Activated CD8-positive, alpha-beta memory T cell treated with anti-CD3 and anti-CD28 coated beads, Interleukin-2, amount 50 U/mL, for 4 hours (primary cell): Measurements from ENCODE around the gene SLC35A4.
"Not testable (repeated sequence)": the region's sequence is repeated elsewhere in the genome, so short reads cannot be mapped to it uniquely, and the experiment has no call there.

Source experiments
- DNase-seq: peaks from one replicate; pipeline ENCODE4 v3.0.0-alpha.2; 2020

SLC35A4 gene

DNA sequence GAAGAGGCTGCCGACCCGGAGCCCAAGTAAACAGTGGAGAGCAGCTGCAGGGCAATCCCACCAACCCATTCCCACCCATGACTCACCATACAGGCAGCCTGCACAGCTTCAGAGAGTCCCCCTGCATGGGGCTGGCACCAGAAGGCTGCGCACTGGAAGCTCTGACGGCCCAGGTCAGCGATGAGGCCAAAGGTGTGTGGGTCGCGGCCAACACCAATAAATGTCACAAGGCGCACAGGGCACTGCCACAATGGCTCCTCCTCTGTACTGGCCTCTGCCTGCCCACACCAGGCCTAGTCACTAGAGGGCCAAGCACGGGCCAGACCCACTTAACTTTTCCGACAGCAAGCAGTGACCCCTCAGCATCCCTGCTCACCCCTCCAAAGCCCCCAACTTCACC, 4.4 kb upstream of the SLC35A4 start:
- no peak for DNase-seq

DNA sequence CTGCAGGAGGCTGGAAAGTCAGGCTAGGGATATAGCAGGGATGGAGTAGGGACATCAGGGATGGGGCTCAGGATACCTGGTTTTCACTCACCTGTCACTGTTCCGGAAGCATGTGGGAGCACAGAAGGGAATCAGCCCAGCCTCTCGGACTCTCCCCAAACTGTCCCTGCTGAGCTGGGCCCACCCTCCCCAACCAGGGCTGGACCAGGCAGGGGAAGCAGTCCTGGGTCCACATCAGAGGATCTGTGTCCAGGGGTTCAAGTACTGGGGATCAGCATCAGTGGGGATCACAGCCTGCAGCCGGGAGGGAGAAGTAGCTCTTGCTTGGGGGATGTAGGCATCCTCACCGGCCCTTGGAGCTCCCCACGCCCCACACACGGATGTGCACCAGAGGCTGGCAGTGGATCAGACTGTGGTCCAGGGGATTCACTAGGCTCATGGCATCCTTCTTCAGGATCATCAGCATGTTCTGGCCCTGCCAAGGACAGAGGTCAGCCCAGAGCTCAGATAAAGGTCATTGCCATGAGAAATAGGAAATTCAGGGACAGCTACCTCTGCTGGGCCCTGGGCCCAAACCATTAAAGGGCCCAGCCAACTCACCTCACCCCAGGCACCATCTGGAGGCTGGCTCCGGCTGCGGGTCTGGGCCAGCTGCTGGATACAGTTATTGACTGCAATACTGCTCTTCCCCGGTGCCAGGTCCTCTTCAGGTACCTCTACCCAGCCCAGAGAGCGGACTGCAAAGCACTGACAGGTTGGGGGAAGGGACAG, 2.7 kb upstream of the SLC35A4 start:
- DNase-seq, result no peak

DNA sequence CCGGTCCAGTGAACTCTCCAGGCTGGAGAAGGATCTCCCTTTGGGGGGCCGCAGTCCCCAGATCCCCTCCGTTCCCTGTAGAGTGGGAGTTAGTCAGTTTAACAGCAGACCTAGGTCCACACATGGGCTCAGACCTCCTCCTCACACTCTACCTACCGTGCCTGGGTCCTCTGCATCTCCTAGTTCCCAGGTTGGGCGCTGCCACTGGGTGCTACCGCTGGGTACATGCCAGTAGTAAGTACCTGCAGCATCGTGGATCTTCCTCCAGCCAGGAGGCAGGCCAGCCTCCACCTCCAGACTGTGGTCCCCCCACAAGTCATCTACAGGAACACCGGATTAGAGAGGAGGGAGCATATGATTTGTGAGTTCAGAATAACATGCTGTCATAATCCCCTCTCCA, 1.0 kb upstream of the SLC35A4 start:
- DNase-seq, result no peak

DNA sequence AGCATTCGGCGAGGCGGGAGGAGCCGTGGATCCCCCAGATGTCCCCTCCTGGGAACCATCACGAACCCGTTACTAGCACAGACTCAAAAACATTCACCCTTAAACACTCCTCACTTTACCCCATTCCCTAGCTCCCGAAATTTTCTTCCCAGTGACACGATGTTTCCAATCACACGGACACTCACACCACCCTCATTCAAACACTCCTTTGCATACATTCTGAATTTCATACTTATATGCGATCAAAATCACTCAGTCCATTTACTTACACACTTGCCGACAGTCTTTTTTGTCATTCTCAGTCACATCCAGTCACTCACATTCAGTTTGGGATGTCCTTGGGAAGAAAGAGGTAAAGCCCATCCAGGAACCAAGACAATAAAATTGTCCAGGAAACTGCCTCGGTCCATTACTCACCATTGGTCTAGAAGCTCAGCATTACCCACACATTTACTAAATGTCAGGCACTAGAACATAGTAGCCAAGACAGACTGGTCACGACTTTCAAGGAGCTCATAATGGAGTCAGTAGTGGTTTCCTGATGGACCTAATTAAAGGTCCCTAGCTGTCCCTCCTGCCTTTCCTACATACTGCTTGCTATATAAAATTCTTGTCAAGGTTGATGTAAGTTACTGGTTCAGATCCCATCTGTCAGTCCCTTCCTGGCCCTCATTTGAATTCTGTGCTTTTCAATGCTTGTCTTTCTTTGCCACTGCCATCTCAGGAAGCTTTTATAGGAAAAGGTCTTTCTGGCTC, 574 bp downstream of the SLC35A4 start:
- DNase-seq, result no peak

DNA sequence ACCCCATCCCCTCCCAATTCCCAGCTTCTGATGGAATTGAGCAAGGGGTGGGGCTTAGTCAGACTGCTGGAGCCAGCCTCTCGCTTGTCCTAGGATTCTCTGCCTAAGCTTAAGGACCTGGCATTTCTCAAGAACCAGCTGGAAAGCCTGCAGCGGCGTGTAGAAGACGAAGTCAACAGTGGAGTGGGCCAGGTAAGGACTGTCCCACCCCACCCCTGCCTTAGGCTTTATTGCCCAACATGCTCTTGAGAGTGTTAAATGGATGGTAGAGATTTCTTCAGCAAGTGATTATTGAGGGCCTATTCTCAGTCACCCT, 1.1 kb downstream of the SLC35A4 start:
- no peak for DNase-seq

DNA sequence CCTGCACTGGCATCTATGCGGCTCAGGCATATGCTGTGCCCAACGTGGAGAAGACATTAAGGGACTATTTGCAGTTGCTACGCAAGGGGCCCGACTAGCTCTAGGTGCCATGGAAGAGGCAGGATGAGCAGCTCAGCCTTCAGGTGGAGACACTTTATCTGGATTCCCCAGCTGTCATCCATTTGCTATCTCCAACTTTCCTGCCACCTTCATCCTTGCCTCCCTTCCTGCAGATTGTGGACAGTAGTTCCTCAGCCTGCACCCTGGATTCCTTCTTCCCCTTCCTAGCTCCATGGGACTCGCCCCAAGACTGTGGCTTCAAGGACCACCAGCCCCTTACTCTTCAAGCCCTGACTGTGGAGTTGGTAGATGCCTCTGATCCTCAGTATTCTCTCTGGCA, 2.0 kb downstream of the SLC35A4 start:
- no peak for DNase-seq

DNA sequence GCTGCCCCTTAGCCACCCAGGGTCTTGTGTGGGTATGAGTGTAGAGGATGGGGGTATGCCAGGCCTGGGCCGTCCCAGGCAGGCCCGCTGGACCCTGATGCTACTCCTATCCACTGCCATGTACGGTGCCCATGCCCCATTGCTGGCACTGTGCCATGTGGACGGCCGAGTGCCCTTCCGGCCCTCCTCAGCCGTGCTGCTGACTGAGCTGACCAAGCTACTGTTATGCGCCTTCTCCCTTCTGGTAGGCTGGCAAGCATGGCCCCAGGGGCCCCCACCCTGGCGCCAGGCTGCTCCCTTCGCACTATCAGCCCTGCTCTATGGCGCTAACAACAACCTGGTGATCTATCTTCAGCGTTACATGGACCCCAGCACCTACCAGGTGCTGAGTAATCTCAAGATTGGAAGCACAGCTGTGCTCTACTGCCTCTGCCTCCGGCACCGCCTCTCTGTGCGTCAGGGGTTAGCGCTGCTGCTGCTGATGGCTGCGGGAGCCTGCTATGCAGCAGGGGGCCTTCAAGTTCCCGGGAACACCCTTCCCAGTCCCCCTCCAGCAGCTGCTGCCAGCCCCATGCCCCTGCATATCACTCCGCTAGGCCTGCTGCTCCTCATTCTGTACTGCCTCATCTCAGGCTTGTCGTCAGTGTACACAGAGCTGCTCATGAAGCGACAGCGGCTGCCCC, 2.6 kb downstream of the SLC35A4 start:
- no peak for DNase-seq

DNA sequence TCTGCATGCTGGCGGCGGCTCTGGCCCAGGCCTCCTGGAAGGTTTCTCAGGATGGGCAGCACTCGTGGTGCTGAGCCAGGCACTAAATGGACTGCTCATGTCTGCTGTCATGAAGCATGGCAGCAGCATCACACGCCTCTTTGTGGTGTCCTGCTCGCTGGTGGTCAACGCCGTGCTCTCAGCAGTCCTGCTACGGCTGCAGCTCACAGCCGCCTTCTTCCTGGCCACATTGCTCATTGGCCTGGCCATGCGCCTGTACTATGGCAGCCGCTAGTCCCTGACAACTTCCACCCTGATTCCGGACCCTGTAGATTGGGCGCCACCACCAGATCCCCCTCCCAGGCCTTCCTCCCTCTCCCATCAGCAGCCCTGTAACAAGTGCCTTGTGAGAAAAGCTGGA, 3.2 kb downstream of the SLC35A4 start:
- DNase-seq, result no peak

DNA sequence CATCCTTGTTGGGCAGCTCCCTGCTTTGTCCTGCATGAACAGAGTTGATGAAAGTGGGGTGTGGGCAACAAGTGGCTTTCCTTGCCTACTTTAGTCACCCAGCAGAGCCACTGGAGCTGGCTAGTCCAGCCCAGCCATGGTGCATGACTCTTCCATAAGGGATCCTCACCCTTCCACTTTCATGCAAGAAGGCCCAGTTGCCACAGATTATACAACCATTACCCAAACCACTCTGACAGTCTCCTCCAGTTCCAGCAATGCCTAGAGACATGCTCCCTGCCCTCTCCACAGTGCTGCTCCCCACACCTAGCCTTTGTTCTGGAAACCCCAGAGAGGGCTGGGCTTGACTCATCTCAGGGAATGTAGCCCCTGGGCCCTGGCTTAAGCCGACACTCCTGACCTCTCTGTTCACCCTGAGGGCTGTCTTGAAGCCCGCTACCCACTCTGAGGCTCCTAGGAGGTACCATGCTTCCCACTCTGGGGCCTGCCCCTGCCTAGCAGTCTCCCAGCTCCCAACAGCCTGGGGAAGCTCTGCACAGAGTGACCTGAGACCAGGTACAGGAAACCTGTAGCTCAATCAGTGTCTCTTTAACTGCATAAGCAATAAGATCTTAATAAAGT, 3.9 kb downstream of the SLC35A4 start:
- no peak for DNase-seq

DNA sequence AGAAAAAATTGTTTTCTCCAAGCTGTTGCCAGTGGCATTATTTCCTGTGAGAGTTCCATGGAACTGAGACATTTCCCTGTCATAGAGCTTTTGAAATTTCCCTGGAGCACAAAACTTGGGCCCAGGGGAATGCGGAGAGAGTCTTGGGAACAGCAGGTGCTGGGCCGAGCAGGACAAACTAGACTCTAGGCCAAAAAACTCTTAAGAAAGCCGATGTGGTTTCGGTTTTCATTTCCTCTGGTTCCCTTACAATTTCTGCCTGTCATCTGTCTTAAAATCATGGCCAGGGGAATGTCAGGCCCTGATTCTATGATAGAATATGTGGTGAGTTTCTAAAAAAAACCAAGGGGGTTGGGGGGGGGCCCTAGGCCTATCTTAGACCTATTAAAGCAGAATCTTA, 4.6 kb downstream of the SLC35A4 start:
- DNase-seq, result no peak

DNA sequence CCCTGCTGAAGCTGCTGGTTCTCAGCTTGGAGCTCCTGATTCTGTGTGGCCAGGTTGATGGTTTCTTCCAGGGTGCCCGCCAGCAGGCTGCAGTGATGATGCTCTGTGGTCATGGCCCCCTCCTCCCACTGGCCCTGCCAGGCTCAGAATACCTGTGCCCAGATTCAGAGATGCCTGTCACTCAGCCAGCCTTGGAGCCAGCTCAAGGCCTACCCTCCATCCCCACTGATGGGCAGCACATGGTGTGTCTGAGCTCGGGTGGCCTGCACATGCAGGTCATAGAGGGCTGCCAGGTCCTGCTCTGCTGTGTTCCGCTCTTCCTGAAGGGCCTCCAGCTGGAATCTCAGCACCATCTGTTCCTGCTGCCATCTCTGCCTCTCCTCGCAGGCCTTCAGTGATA, 5.4 kb downstream of the SLC35A4 start:
- no peak for DNase-seq

DNA sequence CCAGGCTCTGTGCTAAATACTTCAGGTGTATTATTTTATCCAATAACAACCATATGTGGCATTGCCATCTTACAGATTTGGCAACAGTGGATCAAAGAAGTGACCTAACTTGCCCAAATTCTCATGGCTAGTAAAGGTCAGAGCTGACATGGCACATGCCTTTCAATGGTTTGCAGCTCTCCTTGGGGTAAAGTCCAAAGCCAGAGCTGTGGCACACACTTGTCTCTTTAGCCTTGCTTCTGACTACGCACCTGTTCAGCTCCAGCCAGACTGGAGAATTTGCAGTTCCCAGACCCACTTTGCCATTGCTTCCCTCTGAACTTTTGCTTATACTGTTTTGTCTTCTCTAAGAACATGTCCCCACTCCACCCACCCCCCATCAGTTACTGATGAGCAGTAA, 5.9 kb downstream of the SLC35A4 start:
- no peak for DNase-seq

DNA sequence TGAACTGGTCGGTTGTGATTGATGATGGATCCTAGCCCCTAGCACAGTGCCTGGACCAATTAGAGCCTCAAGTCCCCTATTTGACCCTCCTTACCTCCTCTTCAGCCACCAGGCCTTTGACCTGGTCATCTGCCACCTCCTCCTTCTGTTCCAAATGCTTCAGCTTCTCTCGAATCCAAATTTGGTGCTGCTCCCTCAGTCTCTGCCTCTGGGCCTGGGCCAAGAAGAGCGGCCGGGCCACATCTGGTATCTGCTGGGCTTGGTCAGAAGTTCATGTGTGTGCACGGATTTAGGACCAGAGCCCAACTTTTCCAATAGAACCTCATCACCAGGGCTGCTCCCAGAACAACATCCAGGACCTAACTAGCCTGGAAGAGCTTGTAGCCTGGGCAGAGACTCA, 6.5 kb downstream of the SLC35A4 start:
- no peak for DNase-seq

DNA sequence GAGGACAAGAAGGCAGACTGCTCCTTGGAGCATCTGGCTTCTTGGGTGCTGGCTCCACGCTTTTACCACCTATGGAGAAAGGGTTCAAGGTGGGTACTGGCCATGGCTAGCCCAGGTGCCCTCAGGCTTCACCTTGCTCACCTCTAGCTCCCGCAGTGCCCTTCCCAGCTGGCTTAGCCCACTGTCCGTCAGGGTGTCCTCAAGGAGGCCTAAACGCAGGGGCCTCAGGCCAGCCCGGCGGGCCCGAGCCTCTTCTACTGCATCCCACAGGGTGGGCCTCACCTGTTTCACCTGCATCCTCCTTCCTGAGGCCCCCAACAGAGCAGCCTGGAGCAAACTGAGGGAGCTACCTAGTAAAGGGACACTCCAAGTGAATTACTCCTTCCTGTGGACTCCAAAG, 9.1 kb downstream of the SLC35A4 start:
- no peak for DNase-seq

DNA sequence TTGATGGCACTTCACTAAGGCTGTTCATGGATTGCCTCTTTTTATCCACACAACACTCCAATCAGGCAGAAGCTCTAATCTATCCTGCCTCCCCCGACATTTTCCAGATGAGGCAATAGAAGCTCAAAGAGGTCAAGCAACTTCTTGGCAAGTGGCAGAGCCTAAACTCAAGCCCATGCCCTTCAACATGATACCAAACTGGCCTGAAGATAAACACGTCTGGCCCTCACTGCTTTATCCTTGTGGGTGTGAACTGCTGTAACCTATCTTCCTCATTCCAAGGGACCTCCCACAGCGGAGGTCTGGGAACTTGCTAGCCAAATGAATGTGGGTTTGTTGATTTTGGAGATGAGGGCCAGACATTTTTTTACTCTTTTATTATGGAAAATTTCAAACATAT, 9.5 kb downstream of the SLC35A4 start:
- no peak for DNase-seq

DNA sequence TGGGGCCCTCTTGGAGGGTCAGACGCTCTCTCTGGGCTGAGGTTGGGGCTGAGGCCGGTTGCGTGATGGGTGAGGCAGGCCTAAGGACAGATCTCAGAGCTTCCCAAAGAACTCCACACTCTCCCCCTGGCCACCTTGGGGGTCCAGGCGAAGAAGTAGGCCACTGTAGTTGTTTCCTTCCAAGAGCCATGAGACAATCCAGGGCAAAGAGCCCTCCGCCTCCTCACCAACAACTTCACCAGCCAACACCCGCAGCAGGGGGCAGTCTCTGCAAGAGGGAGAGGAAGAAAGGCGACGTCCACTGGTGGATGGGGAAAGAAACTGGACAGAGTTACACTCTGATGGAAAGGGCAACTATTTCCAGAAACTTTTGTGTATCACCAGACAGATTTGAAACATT, 10.7 kb downstream of the SLC35A4 start:
- DNase-seq, result no peak

DNA sequence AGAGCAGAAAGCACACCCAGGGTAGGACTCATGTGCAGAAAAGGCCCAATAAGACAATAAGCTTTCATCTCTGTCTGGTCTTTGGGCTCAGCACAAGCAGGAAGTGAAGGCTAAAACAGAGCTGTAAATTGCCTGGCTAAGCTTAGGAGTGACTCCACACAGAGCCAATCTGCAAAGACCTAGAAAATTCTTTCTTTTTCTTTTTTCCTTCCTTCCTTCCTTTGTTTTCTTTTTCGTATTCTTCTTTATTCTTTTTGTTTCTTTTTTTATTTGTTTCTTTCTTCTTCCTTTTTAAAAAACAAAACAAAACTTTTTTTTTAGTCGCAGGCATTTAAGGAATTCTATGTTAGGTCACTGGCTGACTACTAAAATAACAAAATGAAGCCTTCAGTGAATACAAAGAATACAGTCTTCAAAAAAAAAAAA, 12.2 kb downstream of the SLC35A4 start:
- no peak for DNase-seq

DNA sequence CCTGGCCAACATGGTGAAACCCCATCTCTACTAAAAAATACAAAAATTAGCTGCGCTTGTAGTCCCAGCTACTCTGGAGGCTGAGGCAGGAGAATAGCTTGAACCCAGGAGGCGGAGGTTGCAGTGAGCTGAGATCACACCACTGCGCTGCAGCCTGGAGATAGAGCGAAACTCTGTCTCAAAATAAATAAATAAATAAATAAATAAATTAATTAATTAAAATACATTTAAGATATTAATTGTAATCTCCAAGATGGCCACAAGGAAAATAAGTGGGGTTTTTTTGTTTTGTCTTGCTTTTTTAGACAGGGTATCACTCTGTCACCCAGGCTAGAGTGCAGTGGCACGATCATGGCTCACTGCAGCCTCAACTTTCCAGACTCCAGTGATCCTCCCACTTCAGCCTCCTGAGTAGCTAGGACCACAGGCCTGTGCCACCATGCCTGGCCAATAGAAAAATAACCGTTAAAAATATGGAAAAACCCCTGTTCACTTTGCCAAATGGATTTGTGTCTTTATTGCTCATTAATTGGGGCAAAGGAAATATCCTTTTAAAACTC, 14.6 kb downstream of the SLC35A4 start:
- DNase-seq, result not testable (repeated sequence)

DNA sequence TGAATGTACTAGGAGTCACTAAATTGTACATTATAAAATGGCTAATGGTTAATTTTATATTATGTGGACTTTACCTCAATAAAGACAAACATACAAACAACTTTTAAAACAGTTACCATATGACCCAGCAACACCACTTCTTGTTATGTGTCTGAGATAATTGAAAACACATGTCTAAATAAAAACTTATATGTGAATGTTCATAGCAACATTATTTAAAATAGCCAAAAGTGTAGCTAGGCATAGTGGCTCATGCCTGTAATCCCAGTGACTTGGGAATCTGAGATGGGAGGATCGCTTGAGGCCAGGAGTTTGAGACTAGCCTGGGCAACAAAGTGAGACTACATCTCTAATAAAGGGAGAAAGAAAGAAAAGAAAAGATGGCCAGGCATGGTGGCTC, 22.9 kb downstream of the SLC35A4 start:
- DNase-seq, result no peak

DNA sequence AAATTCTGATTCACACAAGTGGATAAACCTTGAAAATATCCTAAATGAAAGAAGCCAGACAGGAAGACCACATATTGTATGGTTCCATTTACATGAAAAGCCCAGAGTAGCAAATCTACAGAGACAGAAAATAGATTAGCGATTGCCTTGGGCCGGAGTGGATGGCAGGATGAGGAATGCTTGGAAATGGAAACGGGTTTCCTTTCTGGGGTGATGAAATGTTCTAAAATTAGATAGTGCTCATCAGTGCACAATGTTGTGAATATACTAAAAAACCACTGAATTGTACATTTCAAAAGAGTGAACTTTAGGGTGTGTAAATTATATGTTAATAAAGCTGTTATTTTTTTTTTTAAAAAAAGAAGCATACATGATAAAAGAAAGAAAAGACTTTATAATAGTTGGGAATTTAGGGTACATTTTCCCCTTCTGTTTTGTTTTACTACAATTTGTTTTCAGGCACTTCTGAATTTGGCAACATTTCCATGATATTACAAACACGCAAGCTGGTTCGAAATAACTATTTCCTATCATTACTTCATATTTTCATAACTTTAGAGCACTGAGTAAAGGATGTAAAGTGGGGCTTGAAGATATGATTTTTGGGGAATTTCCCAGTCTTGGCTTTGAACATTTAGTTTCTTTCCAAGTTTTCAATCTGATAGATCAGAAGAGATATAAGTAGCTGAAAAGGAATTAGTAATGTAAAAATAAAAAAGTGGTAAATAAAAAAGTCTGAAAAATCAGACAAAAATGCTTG, 23.9 kb downstream of the SLC35A4 start:
- DNase-seq, result no peak

DNA sequence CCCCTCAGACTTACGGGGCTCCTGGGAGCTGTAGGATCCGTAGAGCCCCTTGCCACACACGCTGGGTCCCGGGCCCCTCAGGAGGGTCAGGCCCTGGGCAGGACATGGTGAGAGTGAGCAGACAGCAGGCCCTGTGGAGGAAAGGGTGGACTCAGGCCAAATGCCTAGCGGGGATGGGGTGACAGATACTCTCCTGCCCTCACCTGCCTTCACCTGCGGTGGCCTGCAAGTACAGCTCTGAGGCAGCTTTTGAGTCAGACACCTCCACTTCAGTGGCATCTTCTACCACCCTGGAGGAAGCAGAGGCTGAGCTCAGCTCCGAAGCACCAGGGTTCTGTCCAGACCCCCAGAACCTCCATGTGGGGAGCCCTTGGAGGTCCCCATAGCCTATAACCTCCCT, 26.2 kb downstream of the SLC35A4 start:
- no peak for DNase-seq

DNA sequence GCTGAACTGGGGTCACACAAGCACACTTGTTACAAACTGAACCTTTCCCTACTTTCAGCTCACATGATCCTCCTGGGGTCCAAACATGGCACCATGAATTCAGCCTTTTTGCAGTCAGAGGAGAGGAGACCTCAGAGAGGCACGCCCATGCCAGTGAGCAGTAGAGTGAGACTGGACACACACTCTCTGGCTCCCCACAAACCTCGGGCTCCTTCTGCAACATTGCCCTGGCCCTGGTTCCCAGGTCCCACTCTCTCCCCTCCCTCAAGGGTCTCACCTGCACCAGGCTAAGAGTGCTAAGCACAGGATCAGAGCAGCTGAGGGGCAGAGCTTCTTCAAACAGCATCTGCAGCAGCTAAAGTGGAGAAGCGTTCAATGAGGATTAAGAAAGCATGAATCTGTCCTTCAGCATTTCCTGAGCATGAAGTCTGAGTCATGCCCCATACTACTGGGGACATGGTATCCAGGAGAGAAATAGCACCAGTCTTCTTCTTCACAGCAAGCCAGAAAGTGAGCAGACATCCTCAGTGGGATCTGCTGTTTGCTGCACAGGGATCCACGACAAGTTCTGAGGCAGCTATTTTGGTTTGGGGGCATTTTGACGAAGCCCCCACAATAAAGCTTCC, 27.2 kb downstream of the SLC35A4 start:
- DNase-seq, result no peak
